22Rv1 (cell line): ENCODE measurements around the gene NIPAL3.

Source experiments
- CTCF ChIP-seq: fragments of 450-650 bp; IDR thresholded peaks from 2 replicates; pipeline ENCODE4 v1.5.1; 2017; ENCODE audit warnings: mild to moderate bottlenecking
- ZFX ChIP-seq: fragments of 450-650 bp; IDR thresholded peaks from 2 replicates; pipeline ENCODE4 v1.6.1; 2017; ENCODE audit warnings: antibody characterized with exemption, borderline replicate concordance

GRCh38 chr1:24438423-24438901 lies 22.9 kb downstream of the NIPAL3 start:
- TF ChIP-seq CTCF (no peak), ZFX (no peak)
